ENCODE results near the gene SGPP1.
A peak's percentile ranks its signal among the peaks of the same experiment; 100 is the strongest.
"Not testable (repeated sequence)": the region's sequence is repeated elsewhere in the genome, so short reads cannot be mapped to it uniquely, and the experiment has no call there.

SGPP1 gene

GRCh38 chr14:63672417-63673180, 55.3 kb downstream of the SGPP1 start:
- no peak for DNase-seq

- DNase-seq = no peak
These were observed 55.9 kb downstream of the SGPP1 start for GRCh38 chr14:63671987-63672386.

- no peak for DNase-seq
These were observed 57.2 kb downstream of the SGPP1 start for GRCh38 chr14:63670692-63671091.

- DNase-seq = no peak
These were observed 61.5 kb downstream of the SGPP1 start for GRCh38 chr14:63666335-63666734.

- no peak for DNase-seq
These were observed 64.2 kb downstream of the SGPP1 start for GRCh38 chr14:63663428-63664341.

GRCh38 chr14:63662776-63663175, 65.1 kb downstream of the SGPP1 start:
- DNase-seq = no peak

GRCh38 chr14:63661881-63662280, 66.0 kb downstream of the SGPP1 start:
- not testable (repeated sequence) for DNase-seq

GRCh38 chr14:63659726-63660125, 68.1 kb downstream of the SGPP1 start:
- DNase-seq = no peak

- no peak for DNase-seq
These were observed 71.7 kb downstream of the SGPP1 start for GRCh38 chr14:63656194-63656593.

- DNase-seq = no peak
These were observed 72.9 kb downstream of the SGPP1 start for GRCh38 chr14:63654936-63655335.

GRCh38 chr14:63654346-63654745, 73.5 kb downstream of the SGPP1 start:
- no peak for DNase-seq

- DNase-seq = no peak
These were observed 75.5 kb downstream of the SGPP1 start for GRCh38 chr14:63652406-63652805.

- DNase-seq = no peak
These were observed 77.5 kb downstream of the SGPP1 start for GRCh38 chr14:63650256-63650952.

- DNase-seq = no peak
These were observed 80.0 kb downstream of the SGPP1 start for GRCh38 chr14:63647696-63648410.

- DNase-seq = no peak
These were observed 83.1 kb downstream of the SGPP1 start for GRCh38 chr14:63644741-63645140.

- no peak for DNase-seq
These were observed 85.0 kb downstream of the SGPP1 start for GRCh38 chr14:63642656-63643382.

- peak; percentile 74 for DNase-seq
These were observed 85.6 kb downstream of the SGPP1 start for GRCh38 chr14:63642229-63642611.

GRCh38 chr14:63641473-63642228, 86.2 kb downstream of the SGPP1 start, which contains the start of gene WDR89:
Gene WDR89 (minus strand): TSS chr14:63641871. CDS start chr14:63599942, 41,929 bp downstream.
- DNase-seq = peak; percentile 100

- DNase-seq = no peak
These were observed 89.4 kb downstream of the SGPP1 start for GRCh38 chr14:63638493-63638892.

GRCh38 chr14:63636094-63636635, 91.7 kb downstream of the SGPP1 start:
- DNase-seq = not testable (repeated sequence)
